ENCODE results near the gene SAMD3.

GRCh38 chr6:130211691-130212090, 11.1 kb downstream of the SAMD3 start:
- TF ChIP-seq ATF2 (CRISPR knock-in tag; IDR thresholded peaks at IDR 0.05) (no peak), ETV6 (CRISPR knock-in tag; conservative IDR thresholded peaks at IDR 0.05) (no peak)
